IPS DF 19.7 (cell line): Measurements from ENCODE around the gene GLYATL2.

Experiments used
- DNase-seq: peaks from one replicate; pipeline ENCODE4 v3.0.0-alpha.2; 2013; ENCODE audit warnings: low read depth, low spot score

GLYATL2 gene

DNA sequence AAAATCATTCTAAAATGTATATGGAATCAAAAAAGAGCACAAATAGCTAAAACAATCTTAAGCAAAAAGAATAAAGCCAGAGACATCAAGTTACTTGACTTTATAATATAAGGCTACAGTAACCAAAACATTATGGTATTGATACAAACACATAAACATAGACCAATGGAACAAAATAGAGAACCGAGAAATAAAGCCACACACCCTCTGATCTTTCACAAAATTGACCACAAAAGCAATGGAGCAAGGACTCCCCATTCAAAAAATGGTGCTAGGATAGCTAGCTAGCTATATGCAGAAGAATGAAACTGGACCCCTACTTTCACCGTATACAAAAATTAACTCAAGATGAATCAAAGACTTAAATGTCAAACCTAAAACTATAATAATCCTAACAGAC, 43.2 kb downstream of the GLYATL2 start:
- DNase-seq = no peak

DNA sequence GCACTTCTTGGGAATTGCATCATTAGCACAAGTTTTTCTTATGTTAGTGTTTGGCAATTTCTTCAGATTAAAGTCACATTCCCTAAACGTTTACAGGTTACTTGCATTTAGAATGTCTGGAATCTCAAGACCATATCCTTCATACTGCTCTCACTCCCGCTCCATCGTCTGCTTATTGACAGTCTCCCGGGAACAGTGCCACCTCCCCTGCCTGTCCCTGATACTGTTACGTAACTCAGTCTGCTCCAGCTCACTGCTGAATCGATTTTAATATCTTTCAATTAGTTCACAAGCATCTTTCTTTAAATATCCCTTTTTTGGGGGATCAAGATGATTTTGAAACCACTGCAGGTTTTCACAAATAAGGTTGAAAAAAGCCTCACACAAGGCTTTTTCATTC, 48.2 kb downstream of the GLYATL2 start:
- no peak for DNase-seq

DNA sequence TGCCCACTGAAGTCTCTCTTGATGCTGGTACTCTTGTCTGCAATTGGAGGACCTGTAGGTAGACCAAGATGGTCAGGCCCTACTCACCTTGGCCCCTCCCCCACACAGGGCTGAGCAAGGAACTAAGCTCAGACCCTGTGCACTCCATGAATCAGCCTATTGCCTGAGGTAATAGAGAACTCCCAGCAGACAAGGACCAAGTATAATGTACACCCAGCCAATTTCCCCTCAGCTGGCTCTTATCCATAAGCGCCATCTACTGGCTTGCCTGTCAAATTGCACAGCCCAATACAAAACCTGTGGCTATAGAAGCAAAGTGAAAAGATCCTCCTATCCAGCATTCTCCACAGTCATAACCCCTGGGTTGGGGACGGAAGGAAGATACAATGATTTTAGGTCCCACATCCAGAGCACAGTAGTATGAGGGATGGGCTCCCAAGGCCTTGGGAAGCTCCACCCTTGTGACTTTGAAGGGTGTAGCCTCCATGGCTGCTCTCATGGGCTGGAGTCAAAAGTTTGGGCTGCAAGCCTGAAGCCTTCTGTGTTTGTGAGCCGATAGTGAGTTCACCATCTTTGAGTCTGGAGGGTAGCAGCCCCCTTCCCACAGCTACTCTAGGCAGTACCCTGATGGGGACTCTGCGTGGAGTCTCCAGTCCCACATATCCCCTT, 56.0 kb downstream of the GLYATL2 start:
- no peak for DNase-seq

- DNase-seq = no peak
These were observed 56.6 kb downstream of the GLYATL2 start for GRCh38 chr11:58787903-58788302.

GRCh38 chr11:58786693-58787092, 57.8 kb downstream of the GLYATL2 start:
- no peak for DNase-seq

DNA sequence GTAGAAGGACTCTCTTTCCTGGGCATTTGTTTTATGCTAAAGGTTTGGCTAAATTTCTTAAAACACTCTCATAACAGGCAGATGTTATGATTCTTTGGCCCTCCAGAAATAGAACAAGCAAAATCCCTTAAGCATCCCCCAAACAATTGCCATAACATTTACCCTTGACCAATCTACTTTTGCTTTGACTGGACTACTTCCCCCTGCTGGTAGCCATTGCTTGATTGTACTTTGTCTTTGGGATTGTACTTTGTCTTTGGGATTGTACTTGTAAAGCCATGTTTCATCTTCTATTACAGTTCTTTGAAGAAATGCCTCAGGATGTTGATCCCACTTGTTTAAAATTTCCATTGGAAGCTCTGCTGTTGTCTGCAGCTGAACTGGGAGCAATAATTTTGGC, 59.5 kb downstream of the GLYATL2 start:
- DNase-seq = no peak
